Measurements from ENCODE around the gene CDX2. TPM values are rescaled to one million over a fixed set of nuclear protein-coding genes. Genes with fewer than 3 reads are reported as not detected.

Gene CDX2
- total RNA-seq, 4 donors from 2014 or later = 0.17 TPM; not detected in 3

- TF ChIP-seq CTCF (IDR thresholded peaks at IDR 0.05) = no peak
- intact Hi-C loops (cut with DNase I) = no loop called here
- WGBS = 4% methylated on average over 28 of the region's 40 CpGs
Observed at GRCh38 chr13:27920677-27921420, 48.3 kb downstream of the CDX2 start.

GRCh38 chr13:27919934-27920676 is 49.0 kb downstream of the CDX2 start, which contains the start of gene PDX1:
Gene PDX1, plus strand, starts transcription at chr13:27920000. Its CDS starts 139 bp downstream, at chr13:27920139.
- H3K27me3 ChIP-seq = peaks cover 4 to 100% (median 82%) of the 10 kb centered on the region in 4 donors
- H3K36me3 ChIP-seq = no peaks in the 10 kb centered on the region
- WGBS = 3% methylated on average over 25 of the region's 76 CpGs
- intact Hi-C loops (cut with DNase I) = no loop called here
- no peaks in the 10 kb centered on the region for H3K9me3 ChIP-seq
- H3K27ac ChIP-seq (replicated peaks in 1 of 4) = no peak within 1 kb of the TSS
- no peak for DNase-seq (ENCODE audit: extremely low spot score)
- peaks cover 25 to 73% (median 61%) of the 10 kb centered on the region in 4 donors for H3K4me1 ChIP-seq
- TF ChIP-seq POLR2A (IDR thresholded peaks at IDR 0.05; ENCODE audit: low read depth) (no peak), EP300 (IDR thresholded peaks at IDR 0.05) (no peak), POLR2AphosphoS5 (IDR thresholded peaks at IDR 0.05) (no peak), CTCF (IDR thresholded peaks at IDR 0.05) (no peak)
- peak within 1 kb of the TSS; percentile 41 to 55 (median 50) for H3K4me3 ChIP-seq

More at GRCh38 chr13:27920677-27921420, 48.3 kb downstream of the CDX2 start:
- H3K36me3 ChIP-seq = no peaks in the 10 kb centered on the region
- peak overlapping the region; percentile 41 to 55 (median 50) for H3K4me3 ChIP-seq
- no peak overlapping the region for H3K27ac ChIP-seq (replicated peaks in 1 of 4)
- H3K9me3 ChIP-seq = no peaks in the 10 kb centered on the region
- H3K27me3 ChIP-seq = peaks cover 4 to 100% (median 83%) of the 10 kb centered on the region in 4 donors
- DNase-seq (ENCODE audit: extremely low spot score) = no peak
- H3K4me1 ChIP-seq = peaks cover 25 to 73% (median 61%) of the 10 kb centered on the region in 4 donors

- Histone ChIP-seq H3K9me3 (no peaks in the 10 kb centered on the region), H3K36me3 (no peaks in the 10 kb centered on the region), H3K27ac (replicated peaks in 1 of 4) (no peak overlapping the region), H3K4me3 (peak overlapping the region; percentile 41 to 55 (median 50)), H3K4me1 (peaks cover 25 to 69% (median 61%) of the 10 kb centered on the region in 4 donors), H3K27me3 (peaks cover 4 to 100% (median 80%) of the 10 kb centered on the region in 4 donors)
- 5% methylated on average over 11 of the region's 11 CpGs for WGBS
- no peak for DNase-seq (ENCODE audit: extremely low spot score)
- TF ChIP-seq POLR2AphosphoS5 (IDR thresholded peaks at IDR 0.05) (no peak), POLR2A (IDR thresholded peaks at IDR 0.05; ENCODE audit: low read depth) (no peak), CTCF (IDR thresholded peaks at IDR 0.05) (no peak), EP300 (IDR thresholded peaks at IDR 0.05) (no peak)
- intact Hi-C loops (cut with DNase I) = no loop called here
Observed at GRCh38 chr13:27919659-27919933, 49.5 kb downstream of the CDX2 start.

GRCh38 chr13:27918918-27919658 is 50.0 kb downstream of the CDX2 start:
- Histone ChIP-seq H3K9me3 (no peaks in the 10 kb centered on the region), H3K36me3 (no peaks in the 10 kb centered on the region), H3K4me3 (peak overlapping the region in 2 of 4 donors; percentile 41 to 51), H3K4me1 (peaks cover 25 to 64% (median 57%) of the 10 kb centered on the region in 4 donors), H3K27ac (replicated peaks in 1 of 4) (no peak overlapping the region), H3K27me3 (peaks cover 4 to 100% (median 78%) of the 10 kb centered on the region in 4 donors)
- intact Hi-C loops (cut with DNase I) = no loop called here
- 12% methylated on average over 23 of the region's 23 CpGs for WGBS
- TF ChIP-seq POLR2AphosphoS5 (IDR thresholded peaks at IDR 0.05) = no peak
- TF ChIP-seq CTCF (IDR thresholded peaks at IDR 0.05) = no peak
- TF ChIP-seq POLR2A (IDR thresholded peaks at IDR 0.05; ENCODE audit: low read depth) = no peak
- no peak for TF ChIP-seq EP300 (IDR thresholded peaks at IDR 0.05)
- no peak for DNase-seq (ENCODE audit: extremely low spot score)

Measured in esophagus muscularis mucosa (tissue), 4 donors.